HG02943 (cell line): ENCODE data around the gene EML4.
"Not testable (repeated sequence)": the region's sequence is repeated elsewhere in the genome, so short reads cannot be mapped to it uniquely, and the experiment has no call there.

Source experiments
- ATAC-seq: cut with Tn5 transposase; IDR thresholded peaks from one replicate; pipeline ENCODE4 v1.9.1; 2021; ENCODE audit warnings: mild to moderate bottlenecking, low read depth, moderate library complexity; ENCODE audit not compliant: unreplicated experiment

The EML4 gene

GRCh38 chr2:42369532-42370229 is 200.5 kb downstream of the EML4 start:
- no peak for ATAC-seq

GRCh38 chr2:42371611-42372473 is 202.7 kb downstream of the EML4 start:
- ATAC-seq: no peak

DNA sequence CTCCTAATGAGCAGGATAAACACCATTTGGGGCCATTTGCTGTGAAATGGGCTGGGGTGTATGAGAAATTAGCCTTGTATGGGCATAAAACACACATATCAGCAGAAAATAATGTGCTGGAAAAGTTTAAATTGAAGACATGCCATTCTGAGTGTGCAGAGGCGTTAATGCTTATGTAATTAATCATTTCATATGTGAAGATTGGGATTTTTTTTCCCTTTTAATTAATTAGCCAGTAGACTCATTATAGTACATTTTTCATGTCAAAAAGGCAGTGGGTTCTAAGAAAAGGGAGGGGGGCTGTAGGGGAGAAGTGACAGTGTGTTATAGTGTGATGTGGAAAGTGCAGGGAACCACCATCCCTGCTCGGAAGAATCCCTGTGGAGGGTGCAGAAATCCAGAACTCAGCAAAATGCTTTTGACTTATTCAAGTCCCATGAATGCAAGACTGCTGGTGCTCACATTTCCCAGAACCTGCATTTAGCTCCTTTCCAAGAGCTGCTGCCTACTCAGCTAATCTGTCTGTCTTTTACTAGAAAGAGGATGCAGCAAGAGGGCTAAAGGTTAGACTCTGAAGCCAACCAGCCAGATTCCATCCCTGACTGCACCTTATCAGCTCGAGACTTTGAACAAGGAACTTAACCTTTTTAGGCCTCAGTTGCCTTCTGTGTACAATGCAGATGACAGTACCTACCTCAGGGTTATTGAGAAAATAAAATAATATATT is 203.5 kb downstream of the EML4 start:
- no peak for ATAC-seq

- no peak for ATAC-seq
These were observed 207.6 kb downstream of the EML4 start for GRCh38 chr2:42376758-42377157.

DNA sequence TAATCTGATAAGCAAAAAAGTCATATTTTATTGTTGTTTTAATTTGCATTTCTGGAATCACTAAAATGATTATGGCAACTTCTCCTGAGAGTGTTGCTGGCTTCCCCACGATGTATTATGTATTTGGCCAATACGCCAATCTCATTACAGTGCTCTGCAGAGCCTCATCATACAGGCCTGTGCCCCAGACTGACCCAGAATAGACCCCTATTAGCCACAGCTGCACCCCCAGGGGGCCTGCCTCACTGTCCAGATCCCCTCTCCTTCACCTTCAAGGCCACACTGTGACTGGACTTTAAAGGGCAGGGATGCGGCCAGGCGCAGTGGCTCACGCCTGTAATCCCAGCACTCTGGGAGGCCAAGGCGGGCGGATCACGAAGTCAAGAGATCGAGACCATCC is 209.3 kb downstream of the EML4 start:
- no peak for ATAC-seq

- not testable (repeated sequence) for ATAC-seq
These were observed 210.9 kb downstream of the EML4 start for GRCh38 chr2:42380026-42380425.

GRCh38 chr2:42382144-42382543 is 213.0 kb downstream of the EML4 start:
- no peak for ATAC-seq
